K562 (cell line): Measurements from ENCODE around the gene GUK1. TPM values are rescaled to one million over a fixed set of nuclear protein-coding genes. Genes with fewer than 3 reads are reported as not detected.

Experiments used
- CCNT2 ChIP-seq: IDR thresholded peaks from 2 replicates; pipeline ENCODE4 v1.6.1; 2011; ENCODE audit warnings: borderline replicate concordance, low read depth, mild to moderate bottlenecking, moderate library complexity, mixed read lengths, low read length; ENCODE audit not compliant: insufficient read length; ENCODE audit errors: extremely low read depth
- FOS ChIP-seq: IDR thresholded peaks from 3 replicates; pipeline ENCODE4 v1.6.1; 2011; ENCODE audit not compliant: insufficient read length; ENCODE audit errors: extremely low read depth
- GATAD2B ChIP-seq: fragments of 450-650 bp; IDR thresholded peaks from 2 replicates; pipeline ENCODE4 v1.6.1; 2017; ENCODE audit warnings: mild to moderate bottlenecking, borderline replicate concordance
- HIVEP1 ChIP-seq: fragments of 250-450 bp; sonication (Bioruptor Pico); IDR thresholded peaks from 2 replicates; pipeline ENCODE4 v1.4.0; 2020; ENCODE audit warnings: mild to moderate bottlenecking
- HNRNPLL ChIP-seq: fragments of 200-400 bp; formaldehyde crosslinking; IDR thresholded peaks from 2 replicates; pipeline ENCODE4 v1.6.1; 2017; ENCODE audit warnings: low read length, low read depth, mild to moderate bottlenecking; ENCODE audit not compliant: poor library complexity, severe bottlenecking
- JUN ChIP-seq, 2 experiments: sonication (generic) in 1 of 2; formaldehyde crosslinking in 1 of 2; IDR thresholded peaks; 2 replicates each; pipeline versions ENCODE4 v1.6.1 to v1.8.0; 2012 to 2022; ENCODE audit warnings: borderline replicate concordance in 2 of 2, mild to moderate bottlenecking in 2 of 2, improper control_type of control experiment in 1 of 2, low read depth in 1 of 2, low read length in 1 of 2, missing genetic modification reagents in 1 of 2
- MTA3 ChIP-seq: fragments of 450-650 bp; formaldehyde crosslinking; IDR thresholded peaks from 2 replicates; pipeline ENCODE4 v1.6.1; 2017; ENCODE audit warnings: mild to moderate bottlenecking, borderline replicate concordance
- NCOA6 ChIP-seq: fragments of 450-650 bp; IDR thresholded peaks from 2 replicates; pipeline ENCODE4 v1.6.1; 2017; ENCODE audit warnings: mild to moderate bottlenecking
- POLR2A ChIP-seq: fragments of 450-650 bp; conservative IDR thresholded peaks from 2 replicates; pipeline ENCODE4 v1.6.1; 2016
- PTBP1 ChIP-seq: fragments of 200-400 bp; formaldehyde crosslinking; IDR thresholded peaks from 2 replicates; pipeline ENCODE4 v1.6.1; 2017; ENCODE audit warnings: low read depth, low read length
- SIN3A ChIP-seq, 2 experiments: fragments of 150-350 bp in 1 of 2; IDR thresholded peaks; 2 replicates each; pipeline ENCODE4 v1.6.1; 2011 to 2016; ENCODE audit warnings: borderline replicate concordance in 2 of 2, low read depth in 2 of 2, low read length in 2 of 2, mild to moderate bottlenecking in 2 of 2, moderate library complexity in 2 of 2; ENCODE audit not compliant: control insufficient read depth in 1 of 2
- SRSF9 ChIP-seq: fragments of 200-400 bp; formaldehyde crosslinking; IDR thresholded peaks from 2 replicates; pipeline ENCODE4 v1.6.1; 2017; ENCODE audit warnings: low read depth, low read length, borderline replicate concordance
- U2AF2 ChIP-seq: fragments of 200-400 bp; formaldehyde crosslinking; optimal IDR thresholded peaks from 2 replicates; pipeline ENCODE3; 2017; ENCODE audit warnings: low read depth, mild to moderate bottlenecking, low read length
- XRCC3 ChIP-seq: fragments of 450-650 bp; IDR thresholded peaks from 2 replicates; pipeline ENCODE4 v1.6.1; 2017; ENCODE audit warnings: mild to moderate bottlenecking, moderate library complexity
- ZNF253 ChIP-seq: fragments of 250-450 bp; sonication (Bioruptor Pico); conservative IDR thresholded peaks from 2 replicates; pipeline ENCODE4 v1.6.1; 2021; ENCODE audit warnings: mild to moderate bottlenecking
- ZSCAN29 ChIP-seq: fragments of 450-650 bp; IDR thresholded peaks from 2 replicates; pipeline ENCODE4 v1.6.1; 2017
- polyA plus RNA-seq, 8 experiments: library from polyadenylated mRNA; depleted of rRNA in 4 of 8; stranded (reverse) in 5 of 8; unstranded in 3 of 8; fragments of >200 nt; fragmentation: Nextera tagmentation in 2 of 8; fragmentation: Illumina TruSeq in 1 of 8; extraction: Ambion mirVana in 2 of 8; extraction: Trizol in 1 of 8; gene quantifications; 2 replicates each; pipeline versions ENCODE4 v1.2.1 to v1.2.3, GENCODE V29; 2011 to 2014; ENCODE audit warnings: inconsistent platforms in 1 of 8, missing spikeins in 1 of 8
- total RNA-seq, 7 experiments: library from RNA; depleted of rRNA in 6 of 7; stranded (reverse); fragments of >200 nt in 6 of 7; fragmentation: Illumina TruSeq in 2 of 7; extraction: Trizol in 2 of 7; gene quantifications; 2 replicates each; pipeline versions ENCODE4 v1.2.1 to v1.2.3, GENCODE V29; 2011 to 2021; ENCODE audit warnings: low replicate concordance in 1 of 7
- TF ChIP-seq, protein P1 (sequence below), 3 experiments: fragments of 200-800 bp in 1 of 3; sonication (Bioruptor generic) in 1 of 3; sonication (generic) in 1 of 3; formaldehyde crosslinking in 1 of 3; IDR thresholded peaks; 2 replicates each; pipeline versions ENCODE4 v1.6.1 to v1.8.0; 2016 to 2022; ENCODE audit warnings: mild to moderate bottlenecking in 2 of 3, missing compliant biosample characterization in 2 of 3, missing genetic modification characterization in 2 of 3, missing genetic modification reagents in 1 of 3
- TF ChIP-seq, protein P2 (sequence below): fragments of 450-650 bp; IDR thresholded peaks from 2 replicates; pipeline ENCODE4 v1.6.1; 2014; ENCODE audit warnings: low read depth, mild to moderate bottlenecking, moderate library complexity, borderline replicate concordance
- TF ChIP-seq, protein P3 (sequence below): sonication (generic); formaldehyde crosslinking; IDR thresholded peaks from 2 replicates; pipeline ENCODE4 v1.8.1; 2023; ENCODE audit warnings: mild to moderate bottlenecking, missing genetic modification reagents

The GUK1 gene
- total and polyA plus RNA-seq, 9 of the 15 experiments (the other 6 are each of a cell fraction or from before 2014, with no cell fraction given): 7.0 to 331 (median 132) TPM

DNA sequence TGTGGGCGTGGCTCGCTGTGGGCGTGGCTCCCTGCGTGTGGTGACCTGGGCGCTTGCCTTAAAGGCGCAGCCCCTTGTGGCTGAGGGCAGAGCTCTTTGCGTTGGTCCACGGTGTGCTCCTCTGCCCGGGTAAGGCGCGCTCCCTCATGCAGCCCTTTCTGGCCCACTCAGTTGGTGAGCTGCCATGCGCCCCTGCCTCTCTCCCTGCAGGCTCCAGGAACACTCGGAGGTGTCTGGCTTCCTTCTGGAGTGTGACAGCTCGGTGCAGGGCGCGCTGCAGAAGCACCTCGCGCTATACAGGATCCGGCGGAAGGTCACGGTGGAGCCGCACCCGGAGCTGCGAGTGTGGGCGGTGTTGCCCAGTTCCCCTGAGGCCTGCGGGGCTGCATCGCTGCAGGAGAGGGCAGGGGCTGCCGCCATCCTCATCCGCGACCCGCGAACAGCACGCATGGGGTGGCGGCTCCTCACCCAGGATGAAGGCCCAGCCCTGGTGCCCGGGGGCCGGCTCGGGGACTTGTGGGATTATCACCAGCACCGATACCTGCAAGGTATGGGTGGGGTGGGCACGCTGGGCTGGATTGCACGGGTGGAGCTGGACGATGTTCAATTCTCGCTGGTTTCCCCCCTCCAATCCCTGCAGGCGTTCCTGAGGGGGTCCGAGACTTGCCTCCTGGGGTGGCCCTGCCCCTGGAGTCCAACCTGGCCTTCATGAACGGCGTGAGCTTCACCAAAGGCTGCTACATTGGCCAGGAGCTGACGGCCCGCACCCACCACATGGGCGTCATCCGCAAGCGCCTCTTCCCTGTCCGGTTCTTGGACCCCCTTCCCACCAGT is 34.6 kb downstream of the GUK1 start (continued):
- TF ChIP-seq MTA3 (0 out of 2 replicates have a peak, but pooled peaks have one; percentile 35), U2AF2 (no peak), JUN (IDR thresholded peaks at IDR 0.05; ENCODE audit: borderline replicate concordance, low read depth, low read length) (no peak), JUN (CRISPR knock-in tag; IDR thresholded peaks at IDR 0.05; ENCODE audit: borderline replicate concordance) (no peak), NCOA6 (no peak), SIN3A (IDR thresholded peaks at IDR 0.05; ENCODE audit: borderline replicate concordance in 2 of 2, control insufficient read depth in 1 of 2, low read depth in 2 of 2, low read length in 2 of 2) (no peak), PTBP1 (no peak), HIVEP1 (CRISPR knock-in tag) (no peak), XRCC3 (no peak), SRSF9 (no peak), ZSCAN29 (no peak), ZNF253 (CRISPR knock-in tag) (no peak), POLR2A (no peak; the same call in 1 of the 2 replicates), FOS (no peak), GATAD2B (no peak), HNRNPLL (peak; percentile 20), CCNT2 (no peak)
- TF ChIP-seq, protein P1, sequence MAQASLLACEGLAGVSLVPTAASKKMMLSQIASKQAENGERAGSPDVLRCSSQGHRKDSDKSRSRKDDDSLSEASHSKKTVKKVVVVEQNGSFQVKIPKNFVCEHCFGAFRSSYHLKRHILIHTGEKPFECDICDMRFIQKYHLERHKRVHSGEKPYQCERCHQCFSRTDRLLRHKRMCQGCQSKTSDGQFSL (CRISPR knock-in tag; IDR thresholded peaks at IDR 0.05): 0 out of 2 replicates have a peak, but pooled peaks have one; percentile 10
- TF ChIP-seq, protein P1 (tag; IDR thresholded peaks at IDR 0.05): no peak
- TF ChIP-seq, protein P2, sequence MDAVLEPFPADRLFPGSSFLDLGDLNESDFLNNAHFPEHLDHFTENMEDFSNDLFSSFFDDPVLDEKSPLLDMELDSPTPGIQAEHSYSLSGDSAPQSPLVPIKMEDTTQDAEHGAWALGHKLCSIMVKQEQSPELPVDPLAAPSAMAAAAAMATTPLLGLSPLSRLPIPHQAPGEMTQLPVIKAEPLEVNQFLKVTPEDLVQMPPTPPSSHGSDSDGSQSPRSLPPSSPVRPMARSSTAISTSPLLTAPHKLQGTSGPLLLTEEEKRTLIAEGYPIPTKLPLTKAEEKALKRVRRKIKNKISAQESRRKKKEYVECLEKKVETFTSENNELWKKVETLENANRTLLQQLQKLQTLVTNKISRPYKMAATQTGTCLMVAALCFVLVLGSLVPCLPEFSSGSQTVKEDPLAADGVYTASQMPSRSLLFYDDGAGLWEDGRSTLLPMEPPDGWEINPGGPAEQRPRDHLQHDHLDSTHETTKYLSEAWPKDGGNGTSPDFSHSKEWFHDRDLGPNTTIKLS: no peak
- TF ChIP-seq, protein P3, sequence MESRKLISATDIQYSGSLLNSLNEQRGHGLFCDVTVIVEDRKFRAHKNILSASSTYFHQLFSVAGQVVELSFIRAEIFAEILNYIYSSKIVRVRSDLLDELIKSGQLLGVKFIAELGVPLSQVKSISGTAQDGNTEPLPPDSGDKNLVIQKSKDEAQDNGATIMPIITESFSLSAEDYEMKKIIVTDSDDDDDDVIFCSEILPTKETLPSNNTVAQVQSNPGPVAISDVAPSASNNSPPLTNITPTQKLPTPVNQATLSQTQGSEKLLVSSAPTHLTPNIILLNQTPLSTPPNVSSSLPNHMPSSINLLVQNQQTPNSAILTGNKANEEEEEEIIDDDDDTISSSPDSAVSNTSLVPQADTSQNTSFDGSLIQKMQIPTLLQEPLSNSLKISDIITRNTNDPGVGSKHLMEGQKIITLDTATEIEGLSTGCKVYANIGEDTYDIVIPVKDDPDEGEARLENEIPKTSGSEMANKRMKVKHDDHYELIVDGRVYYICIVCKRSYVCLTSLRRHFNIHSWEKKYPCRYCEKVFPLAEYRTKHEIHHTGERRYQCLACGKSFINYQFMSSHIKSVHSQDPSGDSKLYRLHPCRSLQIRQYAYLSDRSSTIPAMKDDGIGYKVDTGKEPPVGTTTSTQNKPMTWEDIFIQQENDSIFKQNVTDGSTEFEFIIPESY (CRISPR knock-in tag): peak; percentile 98
